ENCODE data around the gene NTHL1.

The NTHL1 gene

GRCh38 chr16:2008009-2008526 is 39.6 kb downstream of the NTHL1 start (continued):
- TF ChIP-seq ZNF76 (tag by site-specific recombination; IDR thresholded peaks at IDR 0.05; ENCODE audit: borderline replicate concordance, low read depth) (peak; percentile 77; the same call in 1 of the 2 replicates), ZNF701 (tag by site-specific recombination; IDR thresholded peaks at IDR 0.05) (no peak), ZNF175 (tag by site-specific recombination; IDR thresholded peaks at IDR 0.05) (no peak), GLI4 (tag by site-specific recombination; IDR thresholded peaks at IDR 0.05) (no peak), ZNF146 (tag by site-specific recombination; IDR thresholded peaks at IDR 0.05) (no peak), ZNF138 (tag by site-specific recombination; IDR thresholded peaks at IDR 0.05; ENCODE audit: borderline replicate concordance) (no peak), ZNF148 (tag by site-specific recombination; IDR thresholded peaks at IDR 0.05; ENCODE audit: borderline replicate concordance) (no peak), ZNF677 (tag by site-specific recombination; IDR thresholded peaks at IDR 0.05) (no peak), ZNF214 (tag by site-specific recombination; IDR thresholded peaks at IDR 0.05; ENCODE audit: borderline replicate concordance) (no peak), ZNF10 (tag by site-specific recombination; IDR thresholded peaks at IDR 0.05) (no peak), ZNF654 (tag by site-specific recombination; IDR thresholded peaks at IDR 0.05; ENCODE audit: low read depth) (no peak), ZNF571 (tag by site-specific recombination; IDR thresholded peaks at IDR 0.05) (no peak), ZIC2 (tag by site-specific recombination; IDR thresholded peaks at IDR 0.05) (peak; percentile 35; the same call in 1 of the 2 replicates), ZNF350 (tag by site-specific recombination; IDR thresholded peaks at IDR 0.05) (no peak), ZNF157 (tag by site-specific recombination; IDR thresholded peaks at IDR 0.05) (no peak), ZNF529 (tag by site-specific recombination; IDR thresholded peaks at IDR 0.05; ENCODE audit: insufficient replicate concordance) (no peak)

GRCh38 chr16:2007081-2007836 is 40.4 kb downstream of the NTHL1 start:
- peaks cover 0 to 42% of the 10 kb centered on the region in 2 experiments; a peak in 1 of 3 replicates for H3K36me3 ChIP-seq (ENCODE audit: control insufficient read depth in 2 of 2, insufficient read depth in 1 of 2, low read length in 2 of 2)
- ChIA-PET CTCF (interaction anchor here (0.6 to 1.8 kb wide), 5 partner anchors 15 to 582 kb away, joined by 3 to 6 read pairs (median 4); no protein-coding TSS in a partner anchor), POLR2A (interaction anchor here (1.0 to 2.7 kb wide), 5 partner anchors 8 to 148 kb away, joined by 3 to 17 read pairs (median 3); partner anchors contain the start of genes RPS2 and TRAF7)
- peak overlapping the region; percentile 97; the same call in 1 of the 2 replicates for H3K27ac ChIP-seq (ENCODE audit: extremely low read depth, low read depth, low read length)
- TF ChIP-seq ZFHX2 (tag by site-specific recombination; conservative IDR thresholded peaks at IDR 0.05) (0 out of 2 replicates have a peak, but pooled peaks have one; percentile 9), EGR2 (tag by site-specific recombination; IDR thresholded peaks at IDR 0.05; ENCODE audit: low read depth) (peak; percentile 38; the same call in 1 of the 2 replicates), ZNF2 (tag by site-specific recombination; IDR thresholded peaks at IDR 0.05) (no peak), ZBTB26 (tag by site-specific recombination; optimal IDR thresholded peaks at IDR 0.05) (no peak), PATZ1 (tag by site-specific recombination; IDR thresholded peaks at IDR 0.05) (peak; percentile 8; the same call in 1 of the 2 replicates), ZIC2 (tag by site-specific recombination; IDR thresholded peaks at IDR 0.05) (0 out of 2 replicates have a peak, but pooled peaks have one; percentile 6)
- no peaks in the 10 kb centered on the region for H3K9me3 ChIP-seq (ENCODE audit: control insufficient read depth, insufficient read depth, low read depth, low read length)
- H3K4me3 ChIP-seq (ENCODE audit: low read depth, low read length) = peak overlapping the region; percentile 1; the same call in 1 of the 2 replicates
- peaks cover 29% of the 10 kb centered on the region for H3K4me1 ChIP-seq (ENCODE audit: control insufficient read depth, insufficient read depth, low read length)
